Measurements from ENCODE around the gene HIVEP3.
A peak's percentile ranks its signal among the peaks of the same experiment; 100 is the strongest.

HIVEP3 gene

GRCh38 chr1:41483001-41483850 lies 435.5 kb downstream of the HIVEP3 start:
- Histone ChIP-seq H3K4me3 (IDR thresholded peaks at IDR 0.05; ENCODE audit: insufficient read depth, low read depth, low read length) (peak overlapping the region; percentile 30), H4K20me1 (ENCODE audit: insufficient read depth) (no peaks in the 10 kb centered on the region), H3K27ac (peak overlapping the region; percentile 95), H2AFZ (ENCODE audit: low read depth) (peak overlapping the region; percentile 68), H3K36me3 (ENCODE audit: insufficient read depth) (no peaks in the 10 kb centered on the region), H3K4me2 (peak overlapping the region; percentile 90), H3K9ac (peak overlapping the region; percentile 63), H3K4me1 (ENCODE audit: low read depth, poor library complexity, severe bottlenecking) (peaks cover 55% of the 10 kb centered on the region), H3K79me2 (ENCODE audit: insufficient read depth, low read depth) (no peaks in the 10 kb centered on the region), H3K27me3 (ENCODE audit: insufficient read depth, low read depth) (no peaks in the 10 kb centered on the region)
- TF ChIP-seq CTCF (conservative IDR thresholded peaks at IDR 0.05; ENCODE audit: low read depth, low read length), result no peak

- Histone ChIP-seq H3K9ac (peak overlapping the region; percentile 63), H3K4me1 (ENCODE audit: low read depth, poor library complexity, severe bottlenecking) (peaks cover 60% of the 10 kb centered on the region), H3K27ac (peak overlapping the region; percentile 95), H3K79me2 (ENCODE audit: insufficient read depth, low read depth) (no peaks in the 10 kb centered on the region), H3K36me3 (ENCODE audit: insufficient read depth) (no peaks in the 10 kb centered on the region), H2AFZ (ENCODE audit: low read depth) (peak overlapping the region; percentile 68), H3K4me2 (peak overlapping the region; percentile 90), H3K4me3 (IDR thresholded peaks at IDR 0.05; ENCODE audit: insufficient read depth, low read depth, low read length) (peak overlapping the region; percentile 30), H4K20me1 (ENCODE audit: insufficient read depth) (no peaks in the 10 kb centered on the region), H3K27me3 (ENCODE audit: insufficient read depth, low read depth) (no peaks in the 10 kb centered on the region)
- TF ChIP-seq CTCF (conservative IDR thresholded peaks at IDR 0.05; ENCODE audit: low read depth, low read length), result no peak
Measured at GRCh38 chr1:41482001-41482765, 436.5 kb downstream of the HIVEP3 start.

- H3K9ac ChIP-seq, result peak overlapping the region; percentile 63; the same call in 1 of the 2 replicates
- H3K36me3 ChIP-seq (ENCODE audit: insufficient read depth), result no peaks in the 10 kb centered on the region
- H3K4me3 ChIP-seq (IDR thresholded peaks at IDR 0.05; ENCODE audit: insufficient read depth, low read depth, low read length), result no peak overlapping the region
- H3K27ac ChIP-seq, result peak overlapping the region; percentile 95
- H3K4me2 ChIP-seq, result peak overlapping the region; percentile 90; the same call in 1 of the 2 replicates
- peaks cover 63% of the 10 kb centered on the region for H3K4me1 ChIP-seq (ENCODE audit: low read depth, poor library complexity, severe bottlenecking)
- H2AFZ ChIP-seq (ENCODE audit: low read depth), result no peak overlapping the region
- no peaks in the 10 kb centered on the region for H4K20me1 ChIP-seq (ENCODE audit: insufficient read depth)
- no peak for TF ChIP-seq CTCF (conservative IDR thresholded peaks at IDR 0.05; ENCODE audit: low read depth, low read length)
- H3K79me2 ChIP-seq (ENCODE audit: insufficient read depth, low read depth), result no peaks in the 10 kb centered on the region
- H3K27me3 ChIP-seq (ENCODE audit: insufficient read depth, low read depth), result no peaks in the 10 kb centered on the region
Measured at GRCh38 chr1:41481109-41481775, 437.5 kb downstream of the HIVEP3 start.

Measured in KMS-11 (cell line).